ENCODE results near the gene MASP2. TPM values are rescaled to one million over a fixed set of nuclear protein-coding genes. Genes with fewer than 3 reads are reported as not detected.

MASP2 gene
- total and polyA plus RNA-seq, 9 of the 15 experiments (the other 6 are each of a cell fraction or from before 2014, with no cell fraction given), result 0.01 to 0.23 (median 0.06) TPM; not detected in 3

- 0% methylated on average over 3 of the region's 3 CpGs for WGBS (ENCODE audit: insufficient coverage, low coverage, missing lambda C conversion rate)
- TF ChIP-seq MCM3 (IDR thresholded peaks at IDR 0.05) (no peak), RBM17 (IDR thresholded peaks at IDR 0.05; ENCODE audit: borderline replicate concordance, low read depth, low read length) (no peak), RFX1 (IDR thresholded peaks at IDR 0.05) (no peak), TCFL5 (CRISPR knock-in tag; conservative IDR thresholded peaks at IDR 0.05) (no peak), SOX6 (IDR thresholded peaks at IDR 0.05) (no peak), KDM1A (IDR thresholded peaks at IDR 0.05) (no peak), TEAD4 (IDR thresholded peaks at IDR 0.05; ENCODE audit: low read length) (no peak), TEAD4 (CRISPR knock-in tag; IDR thresholded peaks at IDR 0.05; ENCODE audit: borderline replicate concordance) (no peak), NCOA1 (IDR thresholded peaks at IDR 0.05; ENCODE audit: low read depth) (no peak), ZBTB33 (CRISPR knock-in tag; IDR thresholded peaks at IDR 0.05) (no peak), ZNF518B (CRISPR knock-in tag; IDR thresholded peaks at IDR 0.05) (no peak), SMARCA4 (IDR thresholded peaks at IDR 0.05) (no peak), IFI16 (CRISPR knock-in tag; IDR thresholded peaks at IDR 0.05) (no peak), FOSL1 (tag; conservative IDR thresholded peaks at IDR 0.05) (no peak), RBM15 (IDR thresholded peaks at IDR 0.05; ENCODE audit: insufficient read depth, low read length) (no peak), HDAC3 (IDR thresholded peaks at IDR 0.05; ENCODE audit: borderline replicate concordance, partially characterized antibody) (no peak), NUFIP1 (IDR thresholded peaks at IDR 0.05; ENCODE audit: partially characterized antibody) (no peak), ZNF780A (CRISPR knock-in tag; IDR thresholded peaks at IDR 0.05) (no peak), ZNF384 (IDR thresholded peaks at IDR 0.05; ENCODE audit: low read depth, low read length) (no peak)
- Histone ChIP-seq H3K4me1 (replicated peaks in 1 of 2; ENCODE audit: control insufficient read depth in 2 of 2, insufficient read depth in 2 of 2, low read length in 2 of 2) (peaks cover 0 to 25% of the 10 kb centered on the region in 2 experiments; a peak in 2 of 5 replicates), H3K9ac (ENCODE audit: insufficient read depth in 1 of 2, low read depth in 2 of 2, low read length in 2 of 2) (no peak overlapping the region), H3K9me1 (ENCODE audit: control insufficient read depth, insufficient read depth, low read length) (no peaks in the 10 kb centered on the region), H3K27ac (ENCODE audit: extremely low read depth, low read depth, low read length) (no peak overlapping the region), H3K36me3 (ENCODE audit: control insufficient read depth, insufficient read depth, low read length) (no peaks in the 10 kb centered on the region), H3K9me3 (replicated peaks; ENCODE audit: control insufficient read depth, insufficient read depth, low read depth, low read length) (no peaks in the 10 kb centered on the region), H4K20me1 (replicated peaks; ENCODE audit: control insufficient read depth, insufficient read depth, low read length) (no peaks in the 10 kb centered on the region), H3K27me3 (ENCODE audit: control insufficient read depth in 2 of 2, insufficient read depth in 2 of 2, low read length in 2 of 2) (peaks cover 0 to 8% of the 10 kb centered on the region in 2 experiments; a peak in 1 of 5 replicates), H3K79me2 (ENCODE audit: control insufficient read depth, insufficient read depth, low read length) (no peaks in the 10 kb centered on the region), H3K4me2 (ENCODE audit: insufficient read depth, low read length) (no peak overlapping the region), H2AFZ (ENCODE audit: low read depth, low read length) (no peak overlapping the region), H3K4me3 (no peak overlapping the region)
- DNase-seq (ENCODE audit: extremely low read depth in 1 of 4, low spot score in 3 of 4) (no peak), FAIRE-seq (no peak), ATAC-seq (no peak)
- BruUV-seq (replicated peaks), result no TSS peak
- intact Hi-C loops (cut with micrococcal nuclease) (no loop called here), in situ Hi-C loops (cut with MboI) (no loop called here)
- POLR2A ChIA-PET, result interaction anchor here (0.6 to 1.2 kb wide), 2 partner anchors 11 to 576 kb away, joined by 3 to 4 read pairs; no protein-coding TSS in a partner anchor
- CTCF ChIA-PET (ENCODE audit: low intra/inter-chr PET ratio), result no interaction called here
Measured at GRCh38 chr1:11042065-11042464, 5.0 kb downstream of the MASP2 start.
